Kidney capillary endothelial cell (primary cell): ENCODE data around the gene PRTFDC1.
A peak's percentile ranks its signal among the peaks of the same experiment; 100 is the strongest.

Experiments used
- DNase-seq: peaks from one replicate; pipeline ENCODE4 v3.0.0-alpha.2; 2018; ENCODE audit warnings: low spot score

The PRTFDC1 gene

GRCh38 chr10:24904824-24905223 lies 47.6 kb downstream of the PRTFDC1 start:
- no peak for DNase-seq

GRCh38 chr10:24902400-24902728 lies 50.0 kb downstream of the PRTFDC1 start:
- no peak for DNase-seq

- DNase-seq, result peak; percentile 85
Observed at GRCh38 chr10:24901686-24902399, 50.6 kb downstream of the PRTFDC1 start.

GRCh38 chr10:24900888-24901685 lies 51.3 kb downstream of the PRTFDC1 start:
- no peak for DNase-seq

GRCh38 chr10:24899571-24899970 lies 52.8 kb downstream of the PRTFDC1 start:
- DNase-seq, result no peak

GRCh38 chr10:24898501-24898900 lies 53.9 kb downstream of the PRTFDC1 start:
- DNase-seq, result no peak

- no peak for DNase-seq
Observed at GRCh38 chr10:24897326-24897926, 55.0 kb downstream of the PRTFDC1 start.

- no peak for DNase-seq
Observed at GRCh38 chr10:24894728-24895127, 57.7 kb downstream of the PRTFDC1 start.

GRCh38 chr10:24894309-24894708 lies 58.1 kb downstream of the PRTFDC1 start:
- no peak for DNase-seq

GRCh38 chr10:24893127-24893526 lies 59.3 kb downstream of the PRTFDC1 start:
- DNase-seq, result no peak

- no peak for DNase-seq
Observed at GRCh38 chr10:24891823-24892222, 60.6 kb downstream of the PRTFDC1 start.

- DNase-seq, result no peak
Observed at GRCh38 chr10:24889639-24890038, 62.8 kb downstream of the PRTFDC1 start.

GRCh38 chr10:24887855-24888231 lies 64.6 kb downstream of the PRTFDC1 start:
- no peak for DNase-seq

GRCh38 chr10:24886290-24886680 lies 66.1 kb downstream of the PRTFDC1 start:
- no peak for DNase-seq

- DNase-seq, result no peak
Observed at GRCh38 chr10:24885551-24886289, 66.7 kb downstream of the PRTFDC1 start.

- DNase-seq, result no peak
Observed at GRCh38 chr10:24884793-24885192, 67.6 kb downstream of the PRTFDC1 start.

GRCh38 chr10:24884316-24884715 lies 68.1 kb downstream of the PRTFDC1 start:
- no peak for DNase-seq

GRCh38 chr10:24883176-24883575 lies 69.2 kb downstream of the PRTFDC1 start:
- no peak for DNase-seq

- DNase-seq, result no peak
Observed at GRCh38 chr10:24882047-24882698, 70.2 kb downstream of the PRTFDC1 start.

GRCh38 chr10:24879861-24880260 lies 72.5 kb downstream of the PRTFDC1 start:
- no peak for DNase-seq

- DNase-seq, result no peak
Observed at GRCh38 chr10:24874133-24874532, 78.3 kb downstream of the PRTFDC1 start.

- DNase-seq, result no peak
Observed at GRCh38 chr10:24873281-24873683, 79.1 kb downstream of the PRTFDC1 start.
